Activated T-cell treated with anti-CD3 and anti-CD28 coated beads, Interleukin-2, amount 50 U/mL, for 72 hours (primary cell): ENCODE measurements around the gene TNFAIP8L3. TPM values are rescaled to one million over a fixed set of nuclear protein-coding genes. Genes with fewer than 3 reads are reported as not detected.
"Not testable (repeated sequence)": the region's sequence is repeated elsewhere in the genome, so short reads cannot be mapped to it uniquely, and the experiment has no call there.

Source experiments
- ATAC-seq, 2 donors: fragments of 150-1000 bp; cut with Tn5 transposase; replicated peaks in 1 of 2; 2 replicates each; pipeline ENCODE4 v1.10.0; 2021; ENCODE audit warnings: moderate library complexity in 2 of 2, mild to moderate bottlenecking in 1 of 2
- DNase-seq, 2 donors: peaks; one replicate each; pipeline ENCODE4 v3.0.0; 2021 to 2022; ENCODE audit warnings: mixed read lengths in 1 of 2
- H3K27ac Mint-ChIP-seq: one replicate; pipeline ENCODE4 v1.8.0; 2022; ENCODE audit warnings: mild to moderate bottlenecking, moderate library complexity, mixed read lengths
- H3K27me3 Mint-ChIP-seq: one replicate; pipeline ENCODE4 v1.8.0; 2022; ENCODE audit warnings: low read depth, mixed read lengths
- H3K36me3 Mint-ChIP-seq, 2 donors: one replicate each; pipeline ENCODE4 v1.8.0; 2022; ENCODE audit warnings: mixed read lengths in 2 of 2, mild to moderate bottlenecking in 1 of 2; ENCODE audit not compliant: insufficient read depth in 2 of 2
- H3K4me1 Mint-ChIP-seq: one replicate; pipeline ENCODE4 v1.8.0; 2022; ENCODE audit warnings: low read depth, mixed read lengths
- H3K4me3 Mint-ChIP-seq, 2 donors: one replicate each; pipeline ENCODE4 v1.8.0; 2022; ENCODE audit warnings: mild to moderate bottlenecking in 2 of 2, mixed read lengths in 2 of 2, moderate library complexity in 2 of 2
- H3K9me3 Mint-ChIP-seq, 2 donors: one replicate each; pipeline ENCODE4 v1.8.0; 2022; ENCODE audit warnings: mixed read lengths in 2 of 2
- total RNA-seq, 2 donors: library from RNA; stranded (reverse); gene quantifications; one replicate each; pipeline ENCODE4 v1.2.3, GENCODE V29; 2022

The TNFAIP8L3 gene
- total RNA-seq, 2 donors from 2014 or later = 0.14 to 0.30 TPM

DNA sequence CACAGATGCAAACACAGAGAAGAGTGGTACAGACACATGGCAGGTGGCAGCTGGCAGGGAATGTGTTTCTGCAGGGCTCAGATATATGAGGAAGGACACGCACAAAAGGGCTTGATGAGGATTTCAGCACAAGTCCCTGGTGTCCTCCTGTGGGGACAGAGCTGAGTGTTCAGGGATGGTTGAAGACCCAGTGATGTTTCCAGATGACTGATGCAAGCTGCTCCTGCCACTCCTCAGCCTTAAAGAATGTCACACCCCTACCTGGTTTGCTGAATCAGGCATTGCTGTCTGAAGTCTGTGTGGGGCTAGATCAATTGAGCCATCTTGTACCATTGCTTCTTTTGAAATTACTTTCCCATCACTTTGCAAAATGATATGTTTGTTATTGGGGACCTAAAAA is 40.2 kb downstream of the TNFAIP8L3 start:
- DNase-seq (no peak), ATAC-seq (no peak)
- Mint-ChIP-seq H3K27me3 (peaks cover 23% of the 10 kb centered on the region), H3K4me1 (no peaks in the 10 kb centered on the region), H3K4me3 (no peak overlapping the region), H3K9me3 (no peaks in the 10 kb centered on the region), H3K27ac (no peak overlapping the region), H3K36me3 (no peaks in the 10 kb centered on the region)

- Mint-ChIP-seq H3K27ac (no peak overlapping the region), H3K4me3 (no peak overlapping the region), H3K36me3 (no peaks in the 10 kb centered on the region), H3K4me1 (no peaks in the 10 kb centered on the region), H3K9me3 (no peaks in the 10 kb centered on the region), H3K27me3 (peaks cover 20% of the 10 kb centered on the region)
- DNase-seq (no peak), ATAC-seq (no peak)
These were observed 41.1 kb downstream of the TNFAIP8L3 start for GRCh38 chr15:51053571-51053970.

DNA sequence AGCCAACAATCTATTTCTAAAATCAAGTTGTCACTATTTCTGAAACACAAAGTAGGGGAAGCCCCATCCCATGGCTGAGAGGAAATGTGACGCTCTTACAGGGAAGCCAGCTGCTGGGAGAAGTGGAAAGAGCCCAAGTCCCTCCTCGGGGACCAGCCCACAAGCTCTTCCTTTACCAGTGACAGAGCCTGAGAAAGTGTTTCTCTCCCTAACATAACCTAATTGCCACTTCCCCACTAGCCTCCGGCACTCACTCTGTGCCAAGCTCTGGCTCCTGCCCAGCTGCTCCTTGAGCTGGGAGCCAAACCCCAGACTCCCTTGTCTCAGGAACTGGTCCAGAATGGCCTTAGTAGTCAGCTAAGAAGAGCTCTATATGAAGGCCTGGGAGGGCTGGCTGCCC is 42.9 kb downstream of the TNFAIP8L3 start:
- Mint-ChIP-seq H3K27ac (no peak overlapping the region), H3K4me3 (no peak overlapping the region), H3K36me3 (no peaks in the 10 kb centered on the region), H3K27me3 (peaks cover 22% of the 10 kb centered on the region), H3K4me1 (no peaks in the 10 kb centered on the region), H3K9me3 (no peaks in the 10 kb centered on the region)
- DNase-seq (no peak), ATAC-seq (no peak)

DNA sequence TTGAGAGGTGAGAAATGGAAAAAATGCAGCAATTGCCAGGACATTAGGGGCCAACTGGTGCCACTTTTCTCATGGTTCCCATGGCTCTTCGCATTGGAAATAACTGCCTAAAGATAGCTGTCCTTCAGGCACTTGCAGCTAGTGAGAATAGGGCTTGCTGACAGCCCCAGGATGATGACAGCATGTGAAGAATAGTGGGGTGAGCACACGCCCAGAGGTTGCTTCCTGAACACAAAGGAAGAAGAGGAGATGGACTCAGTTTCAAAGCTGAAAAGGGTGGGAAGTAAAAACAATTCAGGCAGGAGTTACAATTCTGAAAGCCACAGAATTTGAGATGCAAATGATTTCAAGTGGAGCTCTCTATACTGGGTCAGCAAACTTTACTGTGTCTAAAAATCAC is 45.6 kb downstream of the TNFAIP8L3 start:
- Mint-ChIP-seq H3K4me3 (no peak overlapping the region), H3K9me3 (no peaks in the 10 kb centered on the region), H3K27ac (no peak overlapping the region), H3K4me1 (no peaks in the 10 kb centered on the region), H3K27me3 (peaks cover 13% of the 10 kb centered on the region), H3K36me3 (no peaks in the 10 kb centered on the region)
- ATAC-seq (no peak), DNase-seq (no peak)

DNA sequence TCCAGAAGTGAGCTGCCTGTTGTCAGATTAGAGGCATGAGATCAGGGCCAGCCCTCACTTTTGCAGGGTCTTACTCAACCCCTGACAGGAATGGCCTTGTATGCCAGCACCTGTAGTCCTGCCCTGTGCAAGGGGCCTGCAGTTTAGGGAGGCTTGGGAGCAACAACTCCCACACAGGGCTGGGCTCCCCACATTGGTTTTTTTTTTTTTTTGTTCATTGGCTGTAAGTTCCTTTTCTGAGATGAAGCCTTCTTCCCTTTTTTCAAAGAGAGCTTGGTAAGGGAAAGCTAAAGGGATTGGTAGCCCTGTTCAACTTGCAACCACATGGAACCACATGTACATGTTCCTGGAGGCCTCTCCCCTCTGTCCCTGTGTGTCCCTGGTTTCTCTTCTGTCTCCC is 46.4 kb downstream of the TNFAIP8L3 start:
- H3K27me3 Mint-ChIP-seq = peaks cover 13% of the 10 kb centered on the region

GRCh38 chr15:51046799-51047449 is 47.8 kb downstream of the TNFAIP8L3 start:
- Mint-ChIP-seq H3K9me3 (no peaks in the 10 kb centered on the region), H3K27me3 (peaks cover 13% of the 10 kb centered on the region)
- DNase-seq = no peak

More for the DNA sequence above, 46.4 kb downstream of the TNFAIP8L3 start:
- no peak for DNase-seq
- Mint-ChIP-seq H3K4me1 (no peaks in the 10 kb centered on the region), H3K4me3 (no peak overlapping the region), H3K36me3 (no peaks in the 10 kb centered on the region), H3K27ac (no peak overlapping the region), H3K9me3 (no peaks in the 10 kb centered on the region)
- ATAC-seq = no peak

GRCh38 chr15:51046016-51046415 is 48.7 kb downstream of the TNFAIP8L3 start:
- Mint-ChIP-seq H3K27me3 (peaks cover 6% of the 10 kb centered on the region), H3K4me3 (no peak overlapping the region), H3K27ac (no peak overlapping the region), H3K9me3 (no peaks in the 10 kb centered on the region), H3K4me1 (no peaks in the 10 kb centered on the region), H3K36me3 (no peaks in the 10 kb centered on the region)
- ATAC-seq = no peak
- DNase-seq = no peak

More at GRCh38 chr15:51046799-51047449, 47.8 kb downstream of the TNFAIP8L3 start:
- Mint-ChIP-seq H3K36me3 (no peaks in the 10 kb centered on the region), H3K4me3 (no peak overlapping the region), H3K4me1 (no peaks in the 10 kb centered on the region), H3K27ac (no peak overlapping the region)
- ATAC-seq = no peak

- no peak overlapping the region for H3K27ac Mint-ChIP-seq
These were observed 50.5 kb downstream of the TNFAIP8L3 start for GRCh38 chr15:51044037-51044727.

GRCh38 chr15:51038974-51039319 is 55.8 kb downstream of the TNFAIP8L3 start:
- no peak overlapping the region for H3K27ac Mint-ChIP-seq
- no peaks in the 10 kb centered on the region for H3K4me1 Mint-ChIP-seq
- H3K9me3 Mint-ChIP-seq = peaks cover 2% of the 10 kb centered on the region in 2 donors
- no peaks in the 10 kb centered on the region for H3K27me3 Mint-ChIP-seq
- no peak overlapping the region for H3K4me3 Mint-ChIP-seq
- DNase-seq = no peak
- H3K36me3 Mint-ChIP-seq = peaks cover 3% of the 10 kb centered on the region in 2 donors
- ATAC-seq = no peak

More at GRCh38 chr15:51044037-51044727, 50.5 kb downstream of the TNFAIP8L3 start:
- no peak for ATAC-seq
- Mint-ChIP-seq H3K4me3 (no peak overlapping the region), H3K36me3 (no peaks in the 10 kb centered on the region), H3K4me1 (no peaks in the 10 kb centered on the region), H3K27me3 (peaks cover 6% of the 10 kb centered on the region), H3K9me3 (no peaks in the 10 kb centered on the region)
- no peak for DNase-seq

DNA sequence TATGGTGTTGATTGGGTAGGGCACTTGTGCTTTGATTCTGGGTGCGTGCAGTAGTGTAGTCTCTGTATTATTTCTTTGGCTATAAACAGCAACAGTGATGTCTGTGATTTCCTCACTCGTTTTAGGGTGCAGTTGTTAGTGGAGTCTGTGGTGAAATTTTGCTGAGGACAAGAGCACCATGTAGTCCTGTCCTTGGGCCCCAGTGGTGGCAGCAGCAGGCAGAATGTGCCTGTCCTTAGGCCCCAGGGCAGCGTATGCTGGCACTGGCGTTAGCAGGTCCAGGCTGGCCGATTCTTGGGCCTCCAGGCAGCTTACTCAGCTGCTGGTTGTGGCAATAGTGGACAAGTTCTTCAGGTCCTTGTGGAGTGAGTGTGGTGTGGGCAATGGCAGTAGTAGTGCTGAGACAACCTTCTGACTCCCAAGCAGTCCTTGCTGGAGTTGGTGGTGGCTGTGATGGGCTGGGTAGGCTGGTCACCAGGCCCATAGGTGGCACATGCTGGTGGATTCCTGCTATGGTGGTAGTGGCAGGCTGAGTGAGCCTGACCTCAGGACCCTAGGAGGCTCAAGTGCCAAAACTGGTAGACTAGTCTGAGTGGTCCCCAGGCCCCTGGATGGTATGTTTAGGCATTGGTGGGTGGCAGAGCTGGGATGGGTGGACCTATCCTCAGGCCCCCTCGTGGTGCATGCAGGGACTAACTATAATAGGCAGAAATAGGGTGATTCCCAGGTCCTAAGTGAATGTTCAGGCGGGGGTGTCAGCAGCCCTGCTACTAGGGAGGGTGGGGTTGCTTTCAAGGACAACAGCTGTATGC is 56.3 kb downstream of the TNFAIP8L3 start:
- H3K27me3 Mint-ChIP-seq = no peaks in the 10 kb centered on the region
- DNase-seq (no peak), ATAC-seq (no peak)
- no peak overlapping the region for H3K27ac Mint-ChIP-seq
- no peak overlapping the region for H3K4me3 Mint-ChIP-seq
- no peaks in the 10 kb centered on the region for H3K4me1 Mint-ChIP-seq
- H3K36me3 Mint-ChIP-seq = peaks cover 3% of the 10 kb centered on the region in 2 donors
- H3K9me3 Mint-ChIP-seq = peaks cover 2% of the 10 kb centered on the region in 2 donors

DNA sequence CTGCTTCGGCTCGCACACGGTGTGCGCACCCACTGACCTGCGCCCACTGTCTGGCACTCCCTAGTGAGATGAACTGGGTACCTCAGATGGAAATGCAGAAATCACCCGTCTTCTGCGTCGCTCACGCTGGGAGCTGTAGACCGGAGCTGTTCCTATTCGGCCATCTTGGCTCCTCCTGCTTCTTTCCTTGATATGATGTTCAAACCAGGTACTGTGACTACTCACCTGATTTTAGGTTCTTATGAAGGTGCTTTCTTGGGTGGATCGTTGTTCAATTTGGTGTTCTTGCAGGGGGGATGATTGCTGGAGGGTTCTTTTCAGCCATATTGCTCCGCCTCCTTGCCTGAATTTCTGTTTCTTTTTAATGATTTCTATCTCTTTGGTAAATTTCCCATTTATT is 57.2 kb downstream of the TNFAIP8L3 start:
- not testable (repeated sequence) for H3K4me3 Mint-ChIP-seq, H3K27me3 Mint-ChIP-seq, H3K27ac Mint-ChIP-seq, ATAC-seq, H3K9me3 Mint-ChIP-seq, H3K36me3 Mint-ChIP-seq, DNase-seq, H3K4me1 Mint-ChIP-seq

- H3K36me3 Mint-ChIP-seq = no peaks in the 10 kb centered on the region
- H3K27ac Mint-ChIP-seq = no peak overlapping the region
- DNase-seq (no peak), ATAC-seq (no peak)
- H3K9me3 Mint-ChIP-seq = peaks cover 0 to 2% of the 10 kb centered on the region in 2 donors
- H3K27me3 Mint-ChIP-seq = no peaks in the 10 kb centered on the region
- no peaks in the 10 kb centered on the region for H3K4me1 Mint-ChIP-seq
- no peak overlapping the region for H3K4me3 Mint-ChIP-seq
These were observed 63.9 kb downstream of the TNFAIP8L3 start for GRCh38 chr15:51030649-51031316.

- no peak overlapping the region for H3K27ac Mint-ChIP-seq
- peaks cover 0 to 2% of the 10 kb centered on the region in 2 donors for H3K36me3 Mint-ChIP-seq
- peaks cover 0 to 2% of the 10 kb centered on the region in 2 donors for H3K9me3 Mint-ChIP-seq
- H3K4me1 Mint-ChIP-seq = no peaks in the 10 kb centered on the region
- no peak for ATAC-seq
- H3K4me3 Mint-ChIP-seq = no peak overlapping the region
- DNase-seq = no peak
- no peaks in the 10 kb centered on the region for H3K27me3 Mint-ChIP-seq
These were observed 69.3 kb downstream of the TNFAIP8L3 start for GRCh38 chr15:51025454-51025846.
